Keratinocyte (primary cell): ENCODE measurements around the gene GPC3. TPM values are rescaled to one million over a fixed set of nuclear protein-coding genes. Genes with fewer than 3 reads are reported as not detected.

Source experiments
- DNase-seq: peaks from one replicate; pipeline ENCODE4 v3.0.0-alpha.2; 2011; ENCODE audit warnings: low read depth, missing footprints, low spot score
- FAIRE-seq: peaks from 2 replicates; lab custom pipeline; 2011; peaks lifted over from hg19 to GRCh38; lab: Jason Lieb, UNC
- H2AFZ ChIP-seq: 2 replicates; pipeline ENCODE4 v1.6.0; 2012; ENCODE audit warnings: low read length, control low read depth, inconsistent platforms; ENCODE audit not compliant: control insufficient read depth
- H3K27ac ChIP-seq: 2 replicates; pipeline ENCODE4 v1.5.1; 2011; ENCODE audit warnings: low read length; ENCODE audit not compliant: control insufficient read depth, insufficient read depth
- H3K27me3 ChIP-seq: 3 replicates; pipeline ENCODE4 v1.6.0; 2011; ENCODE audit warnings: low read length; ENCODE audit not compliant: control insufficient read depth, insufficient read depth; ENCODE audit errors: extremely low read depth
- H3K36me3 ChIP-seq, 2 experiments: 2 replicates in 1 of 2; 3 replicates in 1 of 2; pipeline ENCODE4 v1.5.1; 2011; ENCODE audit warnings: low read length in 2 of 2, mild to moderate bottlenecking in 1 of 2; ENCODE audit not compliant: control insufficient read depth in 2 of 2, insufficient read depth in 2 of 2; ENCODE audit errors: extremely low read depth in 1 of 2
- H3K4me1 ChIP-seq: 3 replicates; pipeline ENCODE4 v1.5.1; 2011; ENCODE audit warnings: low read length; ENCODE audit not compliant: control insufficient read depth, insufficient read depth; ENCODE audit errors: extremely low read depth
- H3K4me2 ChIP-seq: 3 replicates; pipeline ENCODE4 v1.6.0; 2011; ENCODE audit warnings: low read depth, low read length; ENCODE audit not compliant: control insufficient read depth, insufficient read depth; ENCODE audit errors: extremely low read depth
- H3K4me3 ChIP-seq, 3 experiments: fragments of 200-600 bp in 1 of 3; sonication (generic) in 1 of 3; 2 replicates in 2 of 3; 3 replicates in 1 of 3; pipeline ENCODE4 v1.5.1; 2011 to 2016; ENCODE audit warnings: low read length in 3 of 3, mild to moderate bottlenecking in 3 of 3, control low read depth in 2 of 3, inconsistent platforms in 1 of 3, low read depth in 1 of 3, mixed read lengths in 1 of 3, mixed run types in 1 of 3, moderate library complexity in 1 of 3; ENCODE audit not compliant: control insufficient read depth in 2 of 3, insufficient read depth in 2 of 3; ENCODE audit errors: extremely low read depth in 1 of 3
- H3K79me2 ChIP-seq: 2 replicates; pipeline ENCODE4 v1.6.0; 2012; ENCODE audit warnings: low read length; ENCODE audit not compliant: control insufficient read depth, insufficient read depth
- H3K9ac ChIP-seq: 3 replicates; pipeline ENCODE4 v1.6.0; 2011; ENCODE audit warnings: low read length; ENCODE audit not compliant: control insufficient read depth, insufficient read depth; ENCODE audit errors: extremely low read depth
- H3K9me1 ChIP-seq: 3 replicates; pipeline ENCODE4 v1.6.0; 2011; ENCODE audit warnings: low read length; ENCODE audit not compliant: control insufficient read depth, insufficient read depth; ENCODE audit errors: extremely low read depth
- H3K9me3 ChIP-seq: 2 replicates; pipeline ENCODE4 v1.5.1; 2012; ENCODE audit warnings: low read depth, low read length; ENCODE audit not compliant: control insufficient read depth
- H4K20me1 ChIP-seq: 3 replicates; pipeline ENCODE4 v1.6.0; 2011; ENCODE audit warnings: low read length; ENCODE audit not compliant: control insufficient read depth, insufficient read depth; ENCODE audit errors: extremely low read depth
- EZH2 ChIP-seq: IDR thresholded peaks from one replicate; pipeline ENCODE4 v1.6.1; 2012; ENCODE audit warnings: inconsistent platforms, mild to moderate bottlenecking, low read length, moderate library complexity
- dilution Hi-C: fragments of 300-500 bp; cut with MboI; formaldehyde crosslinking; loops from one replicate; pipeline ENCODE4 v1.7.0; 2020; ENCODE audit warnings: low sequenced_read_pairs; ENCODE audit not compliant: extremely low pct_ligation_motif_present
- polyA plus RNA-seq, 5 experiments: library from polyadenylated mRNA; depleted of rRNA in 3 of 5; stranded (reverse) in 3 of 5; stranded (forward) in 1 of 5; unstranded in 1 of 5; fragments of >200 nt; gene quantifications; 1 replicate in 1 of 5; 2 replicates in 3 of 5; 3 replicates in 1 of 5; pipeline versions ENCODE4 v1.2.1 to v1.2.3, GENCODE V29; 2011 to 2012; ENCODE audit warnings: missing spikeins in 2 of 5, low read depth in 1 of 5, low replicate concordance in 1 of 5
- TF ChIP-seq, protein P1 (sequence below), 3 experiments: IDR thresholded peaks in 1 of 3; conservative IDR thresholded peaks in 1 of 3; optimal IDR thresholded peaks in 1 of 3; 2 replicates in 2 of 3; 3 replicates in 1 of 3; pipeline versions ENCODE3 to v1.5.1; 2011; ENCODE audit warnings: low read length in 3 of 3, mild to moderate bottlenecking in 3 of 3, moderate library complexity in 2 of 3, control low read depth in 1 of 3, inconsistent platforms in 1 of 3; ENCODE audit not compliant: insufficient read depth in 2 of 3; ENCODE audit errors: extremely low read depth in 1 of 3

GPC3 gene
- polyA plus RNA-seq, 1 donor (not counting 4 experiments of a cell fraction or from before 2014, with no cell fraction given) = 0.03 TPM

- Histone ChIP-seq H3K9me3 (no peaks in the 10 kb centered on the region), H3K27me3 (no peaks in the 10 kb centered on the region), H4K20me1 (no peaks in the 10 kb centered on the region), H3K27ac (no peak overlapping the region), H3K9me1 (no peaks in the 10 kb centered on the region), H3K4me3 (no peak overlapping the region), H3K4me2 (no peak overlapping the region), H3K4me1 (no peaks in the 10 kb centered on the region), H3K79me2 (no peaks in the 10 kb centered on the region), H3K36me3 (no peaks in the 10 kb centered on the region), H3K9ac (no peak overlapping the region), H2AFZ (no peak overlapping the region)
- no peak for TF ChIP-seq EZH2
- TF ChIP-seq, protein P1, sequence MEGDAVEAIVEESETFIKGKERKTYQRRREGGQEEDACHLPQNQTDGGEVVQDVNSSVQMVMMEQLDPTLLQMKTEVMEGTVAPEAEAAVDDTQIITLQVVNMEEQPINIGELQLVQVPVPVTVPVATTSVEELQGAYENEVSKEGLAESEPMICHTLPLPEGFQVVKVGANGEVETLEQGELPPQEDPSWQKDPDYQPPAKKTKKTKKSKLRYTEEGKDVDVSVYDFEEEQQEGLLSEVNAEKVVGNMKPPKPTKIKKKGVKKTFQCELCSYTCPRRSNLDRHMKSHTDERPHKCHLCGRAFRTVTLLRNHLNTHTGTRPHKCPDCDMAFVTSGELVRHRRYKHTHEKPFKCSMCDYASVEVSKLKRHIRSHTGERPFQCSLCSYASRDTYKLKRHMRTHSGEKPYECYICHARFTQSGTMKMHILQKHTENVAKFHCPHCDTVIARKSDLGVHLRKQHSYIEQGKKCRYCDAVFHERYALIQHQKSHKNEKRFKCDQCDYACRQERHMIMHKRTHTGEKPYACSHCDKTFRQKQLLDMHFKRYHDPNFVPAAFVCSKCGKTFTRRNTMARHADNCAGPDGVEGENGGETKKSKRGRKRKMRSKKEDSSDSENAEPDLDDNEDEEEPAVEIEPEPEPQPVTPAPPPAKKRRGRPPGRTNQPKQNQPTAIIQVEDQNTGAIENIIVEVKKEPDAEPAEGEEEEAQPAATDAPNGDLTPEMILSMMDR (optimal IDR thresholded peaks at IDR 0.05 in 1 of 3, IDR thresholded peaks at IDR 0.05 in 1 of 3, conservative IDR thresholded peaks at IDR 0.05 in 1 of 3; ENCODE audit: extremely low read depth in 1 of 3, insufficient read depth in 2 of 3, low read length in 3 of 3) = no peak
- dilution Hi-C loops = no loop called here
- DNase-seq = no peak
- FAIRE-seq = no peak
Measured at GRCh38 chrX:133878710-133879109, 106.7 kb downstream of the GPC3 start.

GRCh38 chrX:133876646-133877045 is 108.7 kb downstream of the GPC3 start:
- TF ChIP-seq, protein P1 (optimal IDR thresholded peaks at IDR 0.05 in 1 of 3, IDR thresholded peaks at IDR 0.05 in 1 of 3, conservative IDR thresholded peaks at IDR 0.05 in 1 of 3; ENCODE audit: extremely low read depth in 1 of 3, insufficient read depth in 2 of 3, low read length in 3 of 3) = no peak
- no peak for TF ChIP-seq EZH2
- dilution Hi-C loops = no loop called here
- Histone ChIP-seq H3K79me2 (no peaks in the 10 kb centered on the region), H3K9ac (no peak overlapping the region), H3K9me3 (no peaks in the 10 kb centered on the region), H3K4me1 (no peaks in the 10 kb centered on the region), H3K27ac (no peak overlapping the region), H3K27me3 (no peaks in the 10 kb centered on the region), H3K36me3 (no peaks in the 10 kb centered on the region), H2AFZ (no peak overlapping the region), H3K4me2 (no peak overlapping the region), H4K20me1 (no peaks in the 10 kb centered on the region), H3K4me3 (no peak overlapping the region), H3K9me1 (no peaks in the 10 kb centered on the region)
- FAIRE-seq (no peak), DNase-seq (no peak)
